HEK293T (cell line): Measurements from ENCODE around the gene RELCH.

ENCODE experiments used
- CTCF ChIA-PET: fragments of 350-600 bp; formaldehyde crosslinking; extraction: SDS; loops from one replicate; lab custom pipeline; 2021; ENCODE audit warnings: antibody characterized with exemption, inconsistent platforms; lab: Yijun Ruan, JAX
- POLR2A ChIA-PET: fragments of 350-600 bp; formaldehyde crosslinking; extraction: SDS; loops from one replicate; lab custom pipeline; 2020; ENCODE audit warnings: antibody characterized with exemption, inconsistent platforms; lab: Yijun Ruan, JAX
- DNase-seq: peaks from one replicate; pipeline ENCODE4 v3.0.0; 2012; ENCODE audit warnings: mixed read lengths; ENCODE audit errors: extremely low spot score
- ARNT ChIP-seq: fragments of 450-650 bp; IDR thresholded peaks from 2 replicates; pipeline ENCODE4 v1.6.1; 2017; ENCODE audit warnings: mild to moderate bottlenecking
- BHLHE40 ChIP-seq: fragments of 450-650 bp; IDR thresholded peaks from 2 replicates; pipeline ENCODE4 v1.6.1; 2016; ENCODE audit warnings: mild to moderate bottlenecking, moderate library complexity, borderline replicate concordance
- CTBP1 ChIP-seq: fragments of 450-650 bp; IDR thresholded peaks from 2 replicates; pipeline ENCODE4 v1.6.1; 2016; ENCODE audit warnings: borderline replicate concordance
- ELF4 ChIP-seq: fragments of 450-650 bp; IDR thresholded peaks from 2 replicates; pipeline ENCODE4 v1.6.1; 2017; ENCODE audit warnings: antibody characterized with exemption
- FOXA1 ChIP-seq: fragments of 450-650 bp; IDR thresholded peaks from 2 replicates; pipeline ENCODE4 v1.6.1; 2016; ENCODE audit warnings: mild to moderate bottlenecking
- FOXK2 ChIP-seq: fragments of 450-650 bp; IDR thresholded peaks from 2 replicates; pipeline ENCODE4 v1.6.1; 2016; ENCODE audit warnings: mild to moderate bottlenecking
- FOXM1 ChIP-seq: fragments of 450-650 bp; IDR thresholded peaks from 2 replicates; pipeline ENCODE4 v1.6.1; 2017; ENCODE audit warnings: mild to moderate bottlenecking, borderline replicate concordance
- HDGF ChIP-seq: fragments of 450-650 bp; IDR thresholded peaks from 2 replicates; pipeline ENCODE4 v1.6.1; 2017; ENCODE audit warnings: antibody characterized with exemption, borderline replicate concordance
- L3MBTL2 ChIP-seq: fragments of 450-650 bp; conservative IDR thresholded peaks from 2 replicates; pipeline ENCODE4 v1.6.1; 2016; ENCODE audit warnings: mild to moderate bottlenecking
- LEF1 ChIP-seq: fragments of 450-650 bp; IDR thresholded peaks from 2 replicates; pipeline ENCODE4 v1.6.1; 2017; ENCODE audit warnings: mild to moderate bottlenecking, borderline replicate concordance
- NFRKB ChIP-seq: fragments of 450-650 bp; IDR thresholded peaks from 2 replicates; pipeline ENCODE4 v1.6.1; 2016; ENCODE audit warnings: mild to moderate bottlenecking, moderate library complexity
- PKNOX1 ChIP-seq: fragments of 450-650 bp; IDR thresholded peaks from 2 replicates; pipeline ENCODE4 v1.6.1; 2016
- SP1 ChIP-seq: fragments of 450-650 bp; IDR thresholded peaks from 2 replicates; pipeline ENCODE4 v1.6.1; 2017
- SUZ12 ChIP-seq: fragments of 450-650 bp; IDR thresholded peaks from 2 replicates; pipeline ENCODE4 v1.6.1; 2016; ENCODE audit warnings: mild to moderate bottlenecking
- TARDBP ChIP-seq: fragments of 450-650 bp; IDR thresholded peaks from 2 replicates; pipeline ENCODE4 v1.6.1; 2016
- ZNF384 ChIP-seq: fragments of 450-650 bp; IDR thresholded peaks from 2 replicates; pipeline ENCODE4 v1.6.1; 2016

The RELCH gene

GRCh38 chr18:62279561-62279960 lies 92.5 kb downstream of the RELCH start:
- ChIA-PET CTCF (no interaction called here), POLR2A (no interaction called here)
- TF ChIP-seq SUZ12: no peak
- TF ChIP-seq HDGF: no peak
- no peak for TF ChIP-seq ELF4
- no peak for TF ChIP-seq FOXA1
- no peak for TF ChIP-seq TARDBP
- no peak for TF ChIP-seq ZNF384
- no peak for TF ChIP-seq SP1
- TF ChIP-seq LEF1: no peak
- no peak for TF ChIP-seq FOXK2
- no peak for TF ChIP-seq BHLHE40
- no peak for TF ChIP-seq CTBP1
- no peak for DNase-seq

GRCh38 chr18:62280058-62280457 lies 93.0 kb downstream of the RELCH start:
- TF ChIP-seq FOXK2 (no peak), PKNOX1 (no peak), TARDBP (no peak), ZNF384 (no peak), ELF4 (no peak), SUZ12 (no peak), L3MBTL2 (no peak), BHLHE40 (no peak), NFRKB (no peak), SP1 (no peak), HDGF (no peak), LEF1 (no peak), CTBP1 (no peak), ARNT (no peak)
- CTCF ChIA-PET: no interaction called here
- DNase-seq: no peak
- POLR2A ChIA-PET: no interaction called here

- no peak for DNase-seq
- POLR2A ChIA-PET: no interaction called here
- CTCF ChIA-PET: no interaction called here
- no peak for TF ChIP-seq FOXM1
- TF ChIP-seq SUZ12: no peak
- no peak for TF ChIP-seq FOXA1
- TF ChIP-seq NFRKB: no peak
- TF ChIP-seq ELF4: no peak
- no peak for TF ChIP-seq PKNOX1
- no peak for TF ChIP-seq FOXK2
- no peak for TF ChIP-seq L3MBTL2
- no peak for TF ChIP-seq ZNF384
- TF ChIP-seq BHLHE40: no peak
Measured at GRCh38 chr18:62280786-62281185, 93.7 kb downstream of the RELCH start.

- ChIA-PET POLR2A (no interaction called here), CTCF (no interaction called here)
- DNase-seq: no peak
- TF ChIP-seq SP1 (no peak), FOXA1 (no peak), ELF4 (no peak), CTBP1 (no peak), LEF1 (no peak), ZNF384 (no peak), ARNT (no peak), BHLHE40 (no peak), FOXK2 (no peak), SUZ12 (no peak), L3MBTL2 (no peak), PKNOX1 (no peak)
Measured at GRCh38 chr18:62281684-62282083, 94.6 kb downstream of the RELCH start.

- ChIA-PET CTCF (no interaction called here), POLR2A (no interaction called here)
- TF ChIP-seq BHLHE40: no peak
- no peak for TF ChIP-seq LEF1
- no peak for TF ChIP-seq FOXA1
- no peak for TF ChIP-seq ARNT
- no peak for TF ChIP-seq TARDBP
- no peak for TF ChIP-seq FOXM1
- no peak for TF ChIP-seq SUZ12
- no peak for TF ChIP-seq ZNF384
- no peak for TF ChIP-seq PKNOX1
- no peak for TF ChIP-seq ELF4
- no peak for TF ChIP-seq HDGF
- TF ChIP-seq FOXK2: no peak
- TF ChIP-seq NFRKB: no peak
- no peak for TF ChIP-seq CTBP1
- TF ChIP-seq SP1: no peak
- no peak for TF ChIP-seq L3MBTL2
- no peak for DNase-seq
Measured at GRCh38 chr18:62282188-62282629, 95.2 kb downstream of the RELCH start.

- CTCF ChIA-PET: interaction anchor here (1.0 kb wide), 1 partner anchor 18 kb away, joined by 3 read pairs; no protein-coding TSS in a partner anchor
- TF ChIP-seq SUZ12 (no peak), LEF1 (no peak), NFRKB (no peak), SP1 (no peak), ARNT (no peak), FOXM1 (no peak), HDGF (no peak), ZNF384 (no peak), FOXK2 (no peak)
- no peak for DNase-seq
- POLR2A ChIA-PET: no interaction called here
Measured at GRCh38 chr18:62284637-62285036, 97.6 kb downstream of the RELCH start.
